ENCODE data around the gene SCUBE1.

Gene SCUBE1

GRCh38 chr22:43329061-43329460, 14.1 kb downstream of the SCUBE1 start:
- no peaks in the 10 kb centered on the region for H3K9me3 ChIP-seq (ENCODE audit: low read depth, low read length)
- no peak overlapping the region for H3K9ac ChIP-seq (ENCODE audit: insufficient read length)
- DNase-seq (ENCODE audit: low read depth, low spot score), result no peak
- TF ChIP-seq POLR2AphosphoS5 (IDR thresholded peaks at IDR 0.05; ENCODE audit: borderline replicate concordance, low read depth, low read length) (no peak), FOXP2 (optimal IDR thresholded peaks at IDR 0.05; ENCODE audit: control extremely low read depth, extremely low read length, insufficient read depth) (no peak), EZH2 (IDR thresholded peaks at IDR 0.05) (no peak)
- H3K27ac ChIP-seq, result no peak overlapping the region
- no peaks in the 10 kb centered on the region for H3K36me3 ChIP-seq (ENCODE audit: insufficient read depth, low read length)
- H3K4me3 ChIP-seq, result no peak overlapping the region

GRCh38 chr22:43327157-43327438, 16.1 kb downstream of the SCUBE1 start:
- Histone ChIP-seq H3K9me3 (ENCODE audit: low read depth, low read length) (no peaks in the 10 kb centered on the region), H3K9ac (ENCODE audit: insufficient read length) (no peak overlapping the region), H3K36me3 (ENCODE audit: insufficient read depth, low read length) (no peaks in the 10 kb centered on the region), H3K4me3 (no peak overlapping the region), H3K27ac (no peak overlapping the region)
- TF ChIP-seq EZH2 (IDR thresholded peaks at IDR 0.05) (no peak), FOXP2 (optimal IDR thresholded peaks at IDR 0.05; ENCODE audit: control extremely low read depth, extremely low read length, insufficient read depth) (no peak), POLR2AphosphoS5 (IDR thresholded peaks at IDR 0.05; ENCODE audit: borderline replicate concordance, low read depth, low read length) (no peak)
- DNase-seq (ENCODE audit: low read depth, low spot score), result no peak

GRCh38 chr22:43326331-43327156, 16.6 kb downstream of the SCUBE1 start:
- no peak for DNase-seq (ENCODE audit: low read depth, low spot score)
- H3K4me3 ChIP-seq, result no peak overlapping the region

GRCh38 chr22:43325176-43325575, 18.0 kb downstream of the SCUBE1 start:
- Histone ChIP-seq H3K9me3 (ENCODE audit: low read depth, low read length) (no peaks in the 10 kb centered on the region), H3K9ac (ENCODE audit: insufficient read length) (no peak overlapping the region)

More at GRCh38 chr22:43326331-43327156, 16.6 kb downstream of the SCUBE1 start:
- H3K36me3 ChIP-seq (ENCODE audit: insufficient read depth, low read length), result no peaks in the 10 kb centered on the region
- no peak for TF ChIP-seq EZH2 (IDR thresholded peaks at IDR 0.05)
- no peak for TF ChIP-seq POLR2AphosphoS5 (IDR thresholded peaks at IDR 0.05; ENCODE audit: borderline replicate concordance, low read depth, low read length)
- TF ChIP-seq FOXP2 (optimal IDR thresholded peaks at IDR 0.05; ENCODE audit: control extremely low read depth, extremely low read length, insufficient read depth), result no peak
- H3K9me3 ChIP-seq (ENCODE audit: low read depth, low read length), result no peaks in the 10 kb centered on the region
- no peak overlapping the region for H3K9ac ChIP-seq (ENCODE audit: insufficient read length)
- no peak overlapping the region for H3K27ac ChIP-seq

GRCh38 chr22:43320943-43321900, 21.9 kb downstream of the SCUBE1 start:
- TF ChIP-seq FOXP2 (optimal IDR thresholded peaks at IDR 0.05; ENCODE audit: control extremely low read depth, extremely low read length, insufficient read depth), result no peak
- TF ChIP-seq EZH2 (IDR thresholded peaks at IDR 0.05), result no peak
- no peak for TF ChIP-seq POLR2AphosphoS5 (IDR thresholded peaks at IDR 0.05; ENCODE audit: borderline replicate concordance, low read depth, low read length)
- no peak overlapping the region for H3K9ac ChIP-seq (ENCODE audit: insufficient read length)
- no peaks in the 10 kb centered on the region for H3K36me3 ChIP-seq (ENCODE audit: insufficient read depth, low read length)
- no peaks in the 10 kb centered on the region for H3K9me3 ChIP-seq (ENCODE audit: low read depth, low read length)
- no peak overlapping the region for H3K4me3 ChIP-seq
- no peak overlapping the region for H3K27ac ChIP-seq
- DNase-seq (ENCODE audit: low read depth, low spot score), result no peak

More at GRCh38 chr22:43325176-43325575, 18.0 kb downstream of the SCUBE1 start:
- no peak for DNase-seq (ENCODE audit: low read depth, low spot score)
- no peak overlapping the region for H3K4me3 ChIP-seq
- H3K36me3 ChIP-seq (ENCODE audit: insufficient read depth, low read length), result no peaks in the 10 kb centered on the region
- no peak overlapping the region for H3K27ac ChIP-seq
- TF ChIP-seq EZH2 (IDR thresholded peaks at IDR 0.05) (no peak), FOXP2 (optimal IDR thresholded peaks at IDR 0.05; ENCODE audit: control extremely low read depth, extremely low read length, insufficient read depth) (no peak), POLR2AphosphoS5 (IDR thresholded peaks at IDR 0.05; ENCODE audit: borderline replicate concordance, low read depth, low read length) (no peak)

- no peak for DNase-seq (ENCODE audit: low read depth, low spot score)
- no peak overlapping the region for H3K27ac ChIP-seq
These were observed 23.3 kb downstream of the SCUBE1 start for GRCh38 chr22:43319661-43320486.

GRCh38 chr22:43317239-43317638, 25.9 kb downstream of the SCUBE1 start:
- Histone ChIP-seq H3K4me3 (no peak overlapping the region), H3K27ac (no peak overlapping the region), H3K9me3 (ENCODE audit: low read depth, low read length) (no peaks in the 10 kb centered on the region), H3K36me3 (ENCODE audit: insufficient read depth, low read length) (no peaks in the 10 kb centered on the region), H3K9ac (ENCODE audit: insufficient read length) (no peak overlapping the region)
- TF ChIP-seq EZH2 (IDR thresholded peaks at IDR 0.05), result no peak
- TF ChIP-seq POLR2AphosphoS5 (IDR thresholded peaks at IDR 0.05; ENCODE audit: borderline replicate concordance, low read depth, low read length), result no peak
- no peak for TF ChIP-seq FOXP2 (optimal IDR thresholded peaks at IDR 0.05; ENCODE audit: control extremely low read depth, extremely low read length, insufficient read depth)
- DNase-seq (ENCODE audit: low read depth, low spot score), result no peak

More at GRCh38 chr22:43319661-43320486, 23.3 kb downstream of the SCUBE1 start:
- Histone ChIP-seq H3K9ac (ENCODE audit: insufficient read length) (no peak overlapping the region), H3K4me3 (no peak overlapping the region), H3K9me3 (ENCODE audit: low read depth, low read length) (no peaks in the 10 kb centered on the region), H3K36me3 (ENCODE audit: insufficient read depth, low read length) (no peaks in the 10 kb centered on the region)
- no peak for TF ChIP-seq POLR2AphosphoS5 (IDR thresholded peaks at IDR 0.05; ENCODE audit: borderline replicate concordance, low read depth, low read length)
- TF ChIP-seq EZH2 (IDR thresholded peaks at IDR 0.05), result no peak
- no peak for TF ChIP-seq FOXP2 (optimal IDR thresholded peaks at IDR 0.05; ENCODE audit: control extremely low read depth, extremely low read length, insufficient read depth)
